Fibroblast of peridontal ligament (primary cell): ENCODE results near the gene DLG5.

Experiments
- DNase-seq: peaks from one replicate; pipeline ENCODE4 v3.0.0-alpha.2; 2010; ENCODE audit errors: extremely low read depth

DLG5 gene

DNA sequence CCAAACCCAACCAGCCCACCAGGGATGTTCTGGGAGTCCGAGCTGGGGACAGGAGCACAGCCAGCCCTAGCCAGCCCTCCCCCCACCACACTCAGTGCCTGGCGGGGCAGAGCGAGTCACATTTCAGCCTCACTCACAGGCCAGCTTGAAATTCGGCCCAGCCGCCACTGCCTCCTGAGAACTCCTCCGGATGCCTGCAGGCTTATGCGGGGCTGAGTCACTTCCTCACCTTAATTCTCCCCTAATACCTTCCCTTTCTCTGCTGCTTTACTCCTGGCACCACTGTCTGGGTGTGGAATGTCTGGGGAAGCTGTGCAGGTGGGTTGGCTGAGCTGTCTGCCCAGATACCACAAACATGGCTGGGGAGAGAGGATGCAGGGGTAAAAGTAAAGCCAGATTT is 22.6 kb upstream of the DLG5 start:
- DNase-seq: no peak

DNA sequence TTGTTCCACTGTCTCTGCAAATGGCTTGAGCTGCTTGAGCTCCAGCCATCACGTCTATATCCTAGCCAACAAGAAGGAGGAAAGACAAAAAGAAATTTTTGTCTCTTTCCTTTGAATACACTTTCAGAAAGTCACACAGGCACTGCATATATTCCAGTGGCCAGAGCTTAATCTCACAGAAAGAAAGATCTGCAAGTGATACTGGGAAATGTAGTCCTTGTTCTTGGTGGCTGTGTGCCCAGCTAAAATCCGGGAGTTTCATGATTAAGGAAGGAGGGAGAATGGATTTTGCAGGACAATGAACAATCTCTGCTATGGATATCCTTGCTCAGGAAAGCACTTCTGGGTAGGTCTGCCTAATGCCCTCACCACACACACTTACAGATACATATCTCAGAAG is 19.5 kb upstream of the DLG5 start:
- DNase-seq: peak; percentile 19

DNA sequence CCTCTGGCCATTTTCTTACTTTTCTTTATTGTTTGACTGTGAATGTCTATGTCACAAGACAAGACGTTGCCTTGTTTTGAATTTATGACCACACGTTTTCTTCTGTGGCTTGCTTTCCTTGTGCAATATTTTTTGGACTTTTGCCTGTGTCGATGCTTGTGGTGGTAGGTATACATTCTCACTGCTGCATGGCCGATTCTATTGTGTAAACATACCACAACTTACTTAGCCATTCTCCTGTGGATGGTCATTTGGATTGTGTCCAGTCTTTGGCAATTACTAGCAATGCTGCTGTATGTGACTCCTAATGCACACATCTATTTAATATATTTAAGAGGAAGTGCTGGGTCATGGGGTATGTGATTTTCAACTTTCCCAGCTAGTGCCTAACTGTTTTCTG is 18.0 kb upstream of the DLG5 start:
- peak; percentile 84 for DNase-seq

DNA sequence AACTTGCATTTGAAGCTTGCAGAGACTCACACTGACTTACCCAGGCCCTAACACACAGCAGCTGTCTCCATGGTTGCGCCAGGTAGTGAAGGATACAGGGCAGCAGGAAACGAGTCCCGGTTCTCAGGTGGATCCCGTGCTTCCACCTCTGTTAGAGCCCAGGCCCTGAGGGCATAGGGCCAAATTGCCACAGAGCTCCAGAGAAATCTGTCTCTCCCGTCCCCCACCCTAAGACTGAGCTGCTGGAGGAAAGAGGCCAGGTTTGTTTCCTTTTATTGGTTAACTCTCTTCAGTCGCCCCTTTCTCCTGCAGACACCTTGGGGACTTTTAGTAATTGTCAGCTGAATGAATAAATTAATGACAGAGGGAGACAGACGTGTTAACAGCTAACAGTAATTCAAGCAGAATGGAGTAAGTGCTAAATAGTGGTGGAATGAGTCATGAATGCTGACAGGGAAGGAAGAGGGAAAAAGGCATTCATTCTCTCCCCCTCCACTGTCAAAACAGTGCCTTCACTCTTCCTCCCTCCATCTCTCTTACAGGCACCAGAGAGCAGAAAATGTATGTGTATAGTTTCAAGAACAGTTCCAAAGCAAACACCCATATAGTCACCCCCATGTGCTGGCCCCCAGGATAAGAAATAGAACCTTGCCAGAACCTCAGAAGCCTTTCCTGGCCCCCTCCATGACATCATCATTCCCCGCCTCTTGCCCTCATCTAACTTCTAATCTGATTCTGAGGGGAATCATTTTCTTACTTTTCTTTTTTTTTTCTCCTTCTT is 16.8 kb upstream of the DLG5 start:
- peak; percentile 50 for DNase-seq

DNA sequence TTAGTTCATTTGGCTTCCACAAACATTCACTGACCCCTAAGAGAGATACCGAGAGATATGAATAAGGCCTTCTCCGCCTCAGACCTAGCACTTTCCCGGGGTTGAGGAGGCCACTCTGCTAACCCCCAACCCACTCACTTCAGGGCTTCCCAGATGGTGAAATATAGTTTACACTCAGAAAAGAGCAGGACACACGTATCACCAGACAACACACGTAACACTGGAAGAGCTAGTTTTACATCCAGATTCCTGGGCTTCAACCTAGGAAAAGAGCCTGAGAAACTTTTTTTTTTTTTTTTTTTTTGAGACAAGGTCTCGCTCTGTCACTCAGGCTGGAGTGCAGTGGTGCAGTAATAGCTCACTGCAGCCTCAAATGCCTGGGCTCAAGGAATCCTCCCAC is 15.2 kb upstream of the DLG5 start:
- DNase-seq: no peak

DNA sequence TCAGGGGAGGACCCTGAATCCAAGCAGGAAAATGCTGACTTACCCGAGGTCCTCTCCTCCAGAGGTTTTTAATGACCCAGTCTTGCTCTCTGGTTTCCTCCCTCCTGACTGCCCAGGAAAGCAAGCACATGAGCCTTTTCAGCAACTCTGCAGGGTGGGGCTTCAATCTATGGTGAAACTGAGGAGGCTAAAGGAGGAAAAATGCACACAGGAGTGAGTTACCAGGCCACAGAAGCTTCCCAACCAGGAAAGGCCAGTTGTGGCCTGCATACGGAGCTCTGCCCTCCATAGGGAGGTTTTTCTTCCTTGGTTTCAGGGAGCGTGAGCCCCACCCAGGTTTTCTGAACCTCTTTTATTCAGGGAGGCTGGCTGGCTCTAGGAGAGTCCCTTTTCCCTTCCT is 14.1 kb upstream of the DLG5 start:
- DNase-seq: no peak

DNA sequence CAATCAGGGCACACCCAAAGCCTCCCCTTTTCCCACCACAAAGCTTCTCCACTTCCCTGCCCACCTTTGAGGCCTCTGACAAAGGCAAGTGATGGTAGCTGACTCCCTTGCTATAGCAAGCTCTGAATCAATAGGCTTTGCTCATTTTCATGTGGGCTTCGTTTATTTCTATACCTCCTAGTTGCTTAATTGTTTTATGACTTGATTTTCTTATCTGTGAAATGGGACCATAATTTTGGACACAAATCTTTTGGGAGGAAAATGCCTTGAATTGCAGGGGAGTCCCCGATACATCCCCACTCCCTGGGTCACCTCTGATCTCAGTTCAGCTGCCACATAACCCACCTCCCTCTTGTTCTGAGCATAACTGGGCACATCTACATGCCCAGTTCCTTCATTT is 13.7 kb upstream of the DLG5 start:
- no peak for DNase-seq

DNA sequence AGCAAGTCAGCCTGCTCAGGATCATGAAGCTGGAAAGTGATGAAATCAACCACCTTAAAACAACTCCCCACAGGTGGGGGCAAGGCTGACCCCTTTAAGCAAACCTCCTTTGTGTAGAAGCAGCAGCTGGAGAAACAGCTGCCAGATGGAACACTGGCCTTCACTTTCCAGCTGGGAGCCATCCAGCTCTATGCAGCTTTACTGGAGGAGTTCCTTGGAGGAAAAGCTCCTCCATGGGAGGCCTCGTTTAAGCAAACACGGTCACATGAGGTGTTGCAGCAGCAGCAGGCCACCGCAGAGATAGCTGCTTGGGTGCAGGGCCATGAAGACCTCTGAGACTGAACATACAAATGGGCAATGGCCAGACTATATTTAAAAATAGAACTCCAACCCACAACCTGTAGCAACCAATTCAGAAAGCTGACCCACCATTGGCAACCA is 13.0 kb upstream of the DLG5 start:
- DNase-seq: peak; percentile 71

DNA sequence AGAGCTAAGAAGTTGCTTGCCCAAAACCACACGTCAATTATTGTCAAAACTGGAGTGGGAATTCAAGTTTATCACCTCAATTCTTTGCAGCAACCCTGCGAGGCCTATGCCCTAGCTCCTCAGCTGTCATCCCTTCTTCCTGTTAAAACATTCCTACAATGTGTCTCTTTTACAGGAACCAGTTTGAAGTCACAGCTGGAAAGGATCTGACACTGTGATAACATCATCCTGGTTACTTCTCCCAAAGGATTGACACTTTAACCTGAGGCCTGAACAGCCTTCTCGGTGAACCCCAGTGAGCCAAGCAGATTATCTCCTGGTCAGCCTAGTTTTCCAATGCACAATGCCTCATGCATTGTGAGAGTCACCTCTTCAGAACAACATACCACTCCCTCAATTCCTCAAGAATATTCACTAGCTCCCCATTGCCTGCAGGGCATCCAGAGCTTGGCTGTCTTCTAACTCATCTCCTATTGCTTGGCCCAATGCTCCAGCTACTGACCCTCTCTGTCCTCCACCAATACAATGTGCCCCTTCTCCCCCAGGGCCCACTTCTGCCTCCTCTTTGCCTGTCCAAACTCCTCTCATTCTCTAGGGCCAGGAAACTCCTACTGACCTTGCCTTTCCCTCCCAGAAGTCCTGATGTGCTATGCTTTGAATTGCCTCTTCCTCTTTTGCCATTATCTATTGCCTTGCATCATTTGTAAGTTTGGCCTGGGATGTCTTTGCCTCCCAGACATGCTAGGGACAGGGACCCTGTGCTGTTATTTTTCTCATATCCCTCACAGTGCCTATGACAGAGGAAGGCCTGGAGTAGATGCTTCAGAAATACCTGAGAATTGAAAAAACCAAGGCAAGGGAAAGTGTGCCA is 10.4 kb upstream of the DLG5 start:
- no peak for DNase-seq

DNA sequence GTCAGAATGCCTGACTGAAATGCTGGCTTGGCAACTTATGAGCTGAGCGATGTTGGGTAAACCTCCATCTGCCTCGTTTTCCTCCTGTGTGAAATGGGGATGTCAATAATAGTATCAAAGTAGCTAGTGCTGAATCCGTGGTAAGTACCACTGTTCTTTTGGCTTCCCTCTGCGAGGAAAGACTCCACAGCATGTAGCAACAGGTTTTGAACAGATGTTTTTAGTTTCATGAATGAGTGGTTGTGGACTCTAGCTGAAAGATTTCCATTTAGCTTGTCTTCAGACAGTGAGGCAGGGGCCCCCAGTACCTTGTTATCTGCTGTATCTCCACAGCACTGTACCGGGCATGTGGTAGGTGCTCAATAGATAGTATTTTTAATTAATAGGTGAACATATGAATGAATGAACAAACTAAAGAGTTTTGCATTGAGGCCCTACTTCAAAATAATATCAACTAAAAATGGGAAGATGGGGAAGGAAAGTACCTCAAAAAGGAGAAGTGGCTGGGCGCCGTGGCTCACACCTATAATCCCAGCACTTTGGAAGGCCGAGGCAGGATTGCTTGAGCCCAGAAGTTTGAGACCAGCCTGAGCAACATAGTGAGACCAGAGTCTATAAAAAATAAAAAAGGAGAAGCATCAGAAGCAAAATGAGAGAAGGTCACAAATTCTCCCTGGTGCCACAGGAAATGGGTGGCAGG is 5.6 kb upstream of the DLG5 start:
- DNase-seq: peak; percentile 55

DNA sequence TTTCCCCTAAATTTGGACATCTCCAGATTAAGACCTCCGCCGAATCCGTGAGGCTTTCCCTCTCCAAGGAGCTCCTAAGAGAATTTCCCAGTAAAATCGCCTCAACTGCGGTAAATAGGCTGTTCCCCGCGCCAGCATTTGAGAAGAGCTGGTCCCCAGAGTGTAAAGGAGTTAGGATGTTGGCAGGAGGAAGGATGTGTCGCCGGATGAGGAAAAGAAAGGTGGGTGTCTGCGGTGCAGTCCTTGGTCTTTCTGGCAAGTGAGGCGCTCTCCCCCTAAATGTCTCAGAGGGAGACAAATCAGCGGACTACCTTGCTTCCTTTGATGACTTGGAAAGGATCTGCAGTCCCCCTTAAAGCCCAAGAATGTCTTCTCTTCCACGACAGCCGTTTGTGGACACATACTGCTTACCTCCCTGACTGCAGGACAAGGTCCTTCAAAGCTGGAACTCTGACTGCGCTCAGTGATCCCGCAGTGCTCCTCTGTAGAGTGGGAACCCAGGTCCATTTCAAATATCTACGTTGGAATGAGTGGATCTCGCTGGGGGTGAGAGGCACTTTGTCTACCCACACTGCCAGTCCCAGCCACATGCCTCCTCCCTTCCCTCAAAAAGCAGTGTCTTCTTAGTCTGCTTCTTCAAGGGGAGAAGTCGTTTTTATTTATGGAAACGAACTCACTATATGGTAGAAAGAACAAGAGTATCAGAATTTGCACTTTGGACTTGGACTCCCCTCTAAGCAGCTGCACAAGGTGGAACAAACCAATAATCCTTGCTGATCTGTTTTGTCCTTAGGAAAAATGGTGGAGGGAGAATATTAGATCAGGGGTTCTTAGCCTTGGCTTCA is 1.1 kb upstream of the DLG5 start:
- no peak for DNase-seq

DNA sequence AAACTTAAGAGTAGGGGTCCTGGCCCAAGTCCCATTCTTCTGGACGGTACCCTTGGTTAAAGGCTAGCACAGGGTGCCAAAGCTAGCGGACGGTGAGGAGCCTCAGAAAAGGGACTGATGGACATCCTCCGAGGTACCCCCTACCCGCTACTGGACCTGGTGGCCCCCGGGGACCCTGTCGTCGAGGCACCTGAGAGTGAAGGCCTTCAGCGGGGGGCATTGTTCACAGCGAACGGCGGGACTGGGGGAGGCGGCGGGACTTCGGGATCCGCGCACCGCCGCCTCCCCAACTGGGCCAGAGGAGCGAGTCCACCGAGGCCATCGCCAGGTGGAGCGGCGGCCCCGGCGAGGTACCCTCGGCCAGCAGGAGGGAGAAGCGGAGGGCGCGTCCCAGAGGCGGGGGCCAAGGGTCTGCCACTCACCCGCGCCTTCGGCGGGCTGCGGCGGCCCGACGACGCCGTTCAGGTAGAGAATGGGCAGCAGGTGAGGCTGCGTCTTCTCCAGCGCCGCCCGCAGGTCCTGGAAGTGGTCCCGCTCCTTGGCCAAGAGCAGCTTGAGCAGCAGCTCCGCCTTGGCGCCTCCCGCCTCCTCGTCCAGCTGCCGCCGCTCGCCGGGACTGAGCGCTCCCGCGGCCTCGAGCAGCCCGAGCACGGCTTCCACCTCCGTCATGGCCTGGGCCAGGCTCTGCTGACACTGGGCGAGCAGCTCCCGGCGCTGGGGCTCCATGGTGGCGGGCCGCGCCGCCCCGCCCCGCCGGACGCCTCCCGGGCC is 575 bp downstream of the DLG5 start:
- no peak for DNase-seq

DNA sequence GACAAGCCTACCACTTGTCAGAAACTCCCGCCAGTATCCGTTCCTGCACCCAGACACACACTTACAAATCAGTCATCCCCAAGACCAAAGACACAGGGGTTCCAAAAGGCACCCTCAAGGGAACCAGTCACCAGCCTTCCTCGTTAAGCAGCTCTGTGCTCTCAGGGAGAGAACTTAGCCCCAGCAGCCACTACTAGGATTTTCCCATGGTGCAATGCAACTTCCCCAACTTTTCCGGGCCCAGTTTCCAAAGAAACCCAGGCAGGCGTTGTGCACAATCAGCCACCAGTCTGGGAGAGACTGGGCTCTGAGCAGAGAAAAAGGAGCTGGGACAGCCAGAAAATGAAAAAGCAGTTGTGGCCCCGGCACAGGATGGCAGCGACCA is 1.2 kb downstream of the DLG5 start:
- peak; percentile 53 for DNase-seq

DNA sequence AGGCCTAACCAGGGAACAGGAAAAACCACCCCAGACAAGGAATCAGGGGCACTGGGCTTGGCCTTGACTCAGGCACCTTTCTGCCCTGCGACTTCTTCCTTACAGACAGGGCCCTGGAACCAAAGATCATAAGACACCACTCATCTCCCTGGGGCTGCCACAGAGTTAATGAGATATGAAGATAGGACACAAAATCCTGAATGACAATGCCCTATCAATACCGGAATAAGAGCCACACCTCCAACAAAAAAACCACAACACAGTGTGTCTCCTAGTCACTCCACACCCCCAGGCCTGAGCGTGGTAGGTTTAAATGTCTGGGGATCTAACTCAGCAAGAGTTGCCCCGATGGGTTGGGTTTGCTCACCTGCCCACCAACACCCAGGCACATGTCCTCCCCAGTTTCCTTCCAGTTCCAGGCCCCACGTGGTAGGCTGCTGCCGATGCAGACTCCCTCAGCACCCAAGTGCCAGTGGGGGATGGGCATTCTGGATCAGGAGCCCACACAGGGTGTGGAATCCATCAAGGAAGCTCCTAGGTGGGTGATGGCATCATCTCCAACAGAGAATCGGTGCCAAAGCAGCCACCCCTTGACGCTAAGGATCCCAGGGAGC is 3.9 kb downstream of the DLG5 start:
- DNase-seq: no peak

DNA sequence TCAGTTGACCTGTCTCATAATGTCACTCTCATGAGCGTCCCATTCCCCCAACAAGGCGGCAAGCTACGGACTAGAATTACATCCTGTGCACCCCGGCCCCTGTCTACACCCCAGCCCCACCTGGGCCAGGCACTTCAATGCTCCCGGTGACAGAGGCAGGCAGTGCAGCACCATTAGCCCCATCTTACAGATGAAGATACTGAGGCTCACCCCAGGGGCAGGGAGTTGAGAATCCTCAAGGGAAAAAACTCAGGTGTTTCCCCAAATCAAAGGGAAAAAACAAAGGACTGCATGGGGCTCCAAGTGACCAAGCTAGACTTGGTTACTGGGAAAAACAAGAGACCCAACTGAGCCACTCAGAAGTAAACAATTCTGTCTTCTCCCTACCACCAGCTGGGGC is 4.5 kb downstream of the DLG5 start:
- no peak for DNase-seq

DNA sequence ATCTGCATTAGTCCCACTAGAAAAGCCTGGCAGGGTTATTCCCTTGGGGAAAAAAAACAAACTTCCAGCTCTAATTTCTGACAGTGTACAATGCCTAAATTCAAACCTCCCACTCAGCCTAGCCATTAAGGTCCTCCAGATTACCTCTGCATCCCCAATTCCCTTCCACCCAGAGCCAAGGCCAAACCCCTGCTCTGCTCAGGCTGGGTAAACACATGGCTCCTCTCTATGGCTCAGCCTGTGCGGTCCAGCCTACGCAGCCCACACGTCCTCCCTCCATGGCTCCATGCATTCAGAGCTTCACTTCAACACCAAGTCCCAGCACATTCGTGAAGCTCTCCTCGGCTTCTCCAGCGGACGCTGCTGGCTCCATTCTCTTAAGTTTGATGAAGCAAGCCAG is 5.2 kb downstream of the DLG5 start:
- no peak for DNase-seq

DNA sequence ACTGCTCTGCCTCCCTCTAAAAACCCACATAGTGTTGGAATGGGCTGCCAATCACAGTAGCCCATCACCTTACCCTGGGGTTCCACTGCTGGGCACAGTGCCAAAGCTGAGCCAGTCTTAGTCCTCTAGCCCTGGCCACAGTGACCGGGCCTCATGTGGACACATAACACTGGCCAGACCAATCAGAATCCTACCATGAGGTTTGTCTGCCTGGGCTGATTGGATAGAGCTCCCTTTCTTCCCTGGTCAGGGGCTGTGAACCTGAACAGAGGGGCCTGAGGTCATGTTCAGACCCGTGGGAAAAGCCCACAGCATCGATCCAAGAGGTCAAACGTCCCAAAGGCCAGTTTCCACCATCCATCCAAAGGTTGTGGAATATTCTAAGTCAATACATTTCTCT is 6.1 kb downstream of the DLG5 start:
- DNase-seq: no peak

DNA sequence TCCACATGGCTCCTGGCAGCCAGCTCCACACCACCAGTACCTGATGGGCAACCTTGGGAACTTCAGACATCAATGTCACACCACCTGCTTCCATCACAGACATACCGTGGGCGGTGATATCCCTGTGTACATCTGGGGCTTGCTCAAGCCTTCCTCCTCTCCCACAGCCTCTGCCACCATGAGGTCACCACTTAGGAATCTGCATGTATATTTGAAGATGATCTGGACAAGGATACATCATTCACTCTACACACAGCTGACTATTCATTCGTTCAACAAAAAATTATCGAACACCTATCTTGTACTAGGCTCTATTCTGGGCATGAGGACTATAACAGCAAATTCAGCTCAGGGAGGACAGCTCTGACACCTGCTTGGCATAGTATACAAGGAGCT is 6.8 kb downstream of the DLG5 start:
- DNase-seq: peak; percentile 57

DNA sequence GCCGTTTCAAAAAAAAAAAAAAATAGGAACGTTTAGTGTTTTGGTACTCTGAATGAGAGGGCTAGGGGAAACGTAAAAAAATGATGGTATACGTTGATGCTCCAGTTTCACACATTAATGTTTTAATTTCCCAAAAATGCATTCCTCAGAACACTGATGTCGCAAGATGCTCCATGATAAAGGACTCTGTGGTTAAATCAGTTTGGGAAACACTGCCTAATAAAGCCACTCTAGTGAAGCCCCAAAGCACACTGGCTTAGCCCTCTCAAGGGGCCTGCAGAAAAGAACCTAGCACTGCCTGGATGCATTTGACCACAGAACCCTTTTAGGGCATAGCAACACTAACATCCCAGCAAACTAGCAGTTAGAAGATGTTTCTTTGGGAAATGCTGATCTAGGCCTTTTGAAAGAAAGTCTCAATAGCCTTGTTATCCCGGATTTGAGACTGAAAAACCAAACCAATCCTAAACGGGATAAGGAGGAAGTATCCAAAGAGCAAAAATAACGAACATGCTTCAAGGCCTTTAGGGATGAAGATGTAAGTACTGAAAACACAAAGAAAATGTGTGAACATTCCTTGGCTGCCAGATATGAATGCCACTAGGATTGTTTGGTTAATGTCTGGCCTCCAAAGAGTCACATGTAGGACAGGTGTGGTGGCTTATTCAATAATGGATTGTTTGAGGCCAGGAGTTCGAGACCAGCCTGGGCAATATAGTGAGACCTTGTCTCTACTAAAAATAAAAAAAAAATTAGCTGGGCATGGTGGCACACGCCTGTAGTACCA is 11.0 kb downstream of the DLG5 start:
- DNase-seq: no peak

DNA sequence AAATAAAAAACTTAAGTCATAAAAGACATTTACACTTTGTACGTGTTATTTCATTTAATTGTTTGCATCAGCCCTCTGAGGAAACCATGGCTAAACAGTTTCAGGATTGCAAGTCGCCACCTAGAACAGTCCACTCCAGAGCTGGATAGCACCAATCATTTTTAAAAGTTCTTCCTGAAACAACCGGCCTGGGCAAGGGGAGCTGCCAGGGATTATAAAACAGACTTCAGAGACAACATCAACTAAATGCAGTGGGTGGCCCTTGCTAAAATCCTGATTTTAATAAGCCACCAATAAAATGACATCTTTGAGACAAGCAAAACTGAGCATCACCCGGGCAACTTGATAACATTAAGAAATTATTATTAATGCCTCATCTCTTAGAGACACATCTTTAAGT is 13.5 kb downstream of the DLG5 start:
- DNase-seq: no peak
